ENCODE measurements around the gene MARK3.

DNA sequence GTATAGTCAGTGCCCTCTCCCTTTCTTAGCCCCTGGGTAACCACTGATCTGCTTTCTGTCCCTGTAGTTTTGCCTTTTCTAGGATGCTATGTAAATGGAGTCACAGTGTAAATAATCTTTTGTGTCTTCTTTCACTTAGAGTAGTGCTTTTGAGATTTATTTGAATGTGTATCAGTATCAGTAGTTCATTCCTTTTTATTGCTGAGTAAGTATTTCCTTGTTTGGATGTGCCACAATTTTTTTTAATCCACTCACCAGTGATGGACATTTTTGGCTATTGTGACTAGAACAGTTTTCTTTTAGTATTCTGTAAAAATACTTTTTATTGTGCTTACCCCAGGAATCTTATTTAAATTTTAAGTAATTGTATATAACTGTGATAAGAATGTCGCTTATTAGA, 3.4 kb downstream of the MARK3 start:
- TF ChIP-seq, protein P1, sequence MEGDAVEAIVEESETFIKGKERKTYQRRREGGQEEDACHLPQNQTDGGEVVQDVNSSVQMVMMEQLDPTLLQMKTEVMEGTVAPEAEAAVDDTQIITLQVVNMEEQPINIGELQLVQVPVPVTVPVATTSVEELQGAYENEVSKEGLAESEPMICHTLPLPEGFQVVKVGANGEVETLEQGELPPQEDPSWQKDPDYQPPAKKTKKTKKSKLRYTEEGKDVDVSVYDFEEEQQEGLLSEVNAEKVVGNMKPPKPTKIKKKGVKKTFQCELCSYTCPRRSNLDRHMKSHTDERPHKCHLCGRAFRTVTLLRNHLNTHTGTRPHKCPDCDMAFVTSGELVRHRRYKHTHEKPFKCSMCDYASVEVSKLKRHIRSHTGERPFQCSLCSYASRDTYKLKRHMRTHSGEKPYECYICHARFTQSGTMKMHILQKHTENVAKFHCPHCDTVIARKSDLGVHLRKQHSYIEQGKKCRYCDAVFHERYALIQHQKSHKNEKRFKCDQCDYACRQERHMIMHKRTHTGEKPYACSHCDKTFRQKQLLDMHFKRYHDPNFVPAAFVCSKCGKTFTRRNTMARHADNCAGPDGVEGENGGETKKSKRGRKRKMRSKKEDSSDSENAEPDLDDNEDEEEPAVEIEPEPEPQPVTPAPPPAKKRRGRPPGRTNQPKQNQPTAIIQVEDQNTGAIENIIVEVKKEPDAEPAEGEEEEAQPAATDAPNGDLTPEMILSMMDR (IDR thresholded peaks at IDR 0.05) = no peak
- no peak for TF ChIP-seq POLR2A (IDR thresholded peaks at IDR 0.05)
